Uterus (tissue), 4 donors: Measurements from ENCODE around the gene ISLR. TPM values are rescaled to one million over a fixed set of nuclear protein-coding genes. Genes with fewer than 3 reads are reported as not detected.

Experiments used
- DNase-seq, 2 donors: peaks; one replicate each; pipeline ENCODE4 v3.0.0-alpha.2; 2019 to 2020
- H3K27ac ChIP-seq, 2 donors: fragments of 200-600 bp; sonication (generic); 1 replicate in 1 of 2; 2 replicates in 1 of 2; pipeline ENCODE4 v1.5.1; 2016 to 2018
- H3K27me3 ChIP-seq, 2 donors: fragments of 200-600 bp; sonication (generic); one replicate each; pipeline ENCODE4 v1.5.1; 2018 to 2019; ENCODE audit warnings: control low read depth in 1 of 2
- H3K36me3 ChIP-seq, 2 donors: fragments of 200-600 bp; sonication (generic); one replicate each; pipeline ENCODE4 v1.5.1; 2019; ENCODE audit warnings: control low read depth in 1 of 2
- H3K4me1 ChIP-seq, 2 donors: fragments of 200-600 bp; sonication (generic); one replicate each; pipeline ENCODE4 v1.5.1; 2018 to 2019; ENCODE audit warnings: control low read depth in 1 of 2
- H3K4me3 ChIP-seq, 2 donors: fragments of 200-600 bp; sonication (generic); 1 replicate in 1 of 2; 2 replicates in 1 of 2; pipeline ENCODE4 v1.5.1; 2018 to 2019; ENCODE audit warnings: mild to moderate bottlenecking in 1 of 2
- H3K9me3 ChIP-seq, 2 donors: fragments of 200-600 bp; sonication (generic); one replicate each; pipeline ENCODE4 v1.5.1; 2019; ENCODE audit warnings: control low read depth in 1 of 2
- CTCF ChIP-seq, 4 experiments: fragments of 200-600 bp in 2 of 4; fragments of 450-650 bp in 2 of 4; sonication (generic) in 2 of 4; IDR thresholded peaks; one replicate each; pipeline ENCODE4 v1.5.1; 2016 to 2019; ENCODE audit warnings: antibody characterized with exemption in 4 of 4, mild to moderate bottlenecking in 2 of 4, moderate library complexity in 1 of 4
- POLR2A ChIP-seq, 2 donors: fragments of 450-650 bp; IDR thresholded peaks; one replicate each; pipeline ENCODE4 v1.6.1; 2016; ENCODE audit warnings: antibody characterized with exemption in 2 of 2, mild to moderate bottlenecking in 1 of 2, moderate library complexity in 1 of 2
- intact Hi-C: fragments of 100-400 bp; cut with DNase I; formaldehyde crosslinking; loops from one replicate; pipeline ENCODE4 v1.15.1; 2023; ENCODE audit warnings: low total_unique reads
- total RNA-seq, 4 donors: library from RNA; depleted of rRNA in 3 of 4; stranded (reverse); fragments of >200 nt in 3 of 4; gene quantifications; one replicate each; pipeline versions ENCODE4 v1.1.0 to v1.2.4, GENCODE V29; 2014 to 2023
- donor health status: DM: yes; HTN: yes; CAD: no.

The ISLR gene
- total RNA-seq, 4 donors from 2014 or later = 170 to 215 (median 201) TPM

GRCh38 chr15:74155766-74156417 lies 17.6 kb upstream of the ISLR start:
- TF ChIP-seq POLR2A (IDR thresholded peaks at IDR 0.05) (no peak), CTCF (IDR thresholded peaks at IDR 0.05) (no peak)

GRCh38 chr15:74156678-74157411 lies 16.7 kb upstream of the ISLR start:
- Histone ChIP-seq H3K27ac (no peak overlapping the region), H3K9me3 (no peaks in the 10 kb centered on the region), H3K4me1 (no peaks in the 10 kb centered on the region), H3K36me3 (no peaks in the 10 kb centered on the region), H3K27me3 (no peaks in the 10 kb centered on the region), H3K4me3 (no peak overlapping the region)
- TF ChIP-seq POLR2A (IDR thresholded peaks at IDR 0.05) = no peak
- TF ChIP-seq CTCF (IDR thresholded peaks at IDR 0.05) = no peak
- intact Hi-C loops = no loop called here
- no peak for DNase-seq

More at GRCh38 chr15:74155766-74156417, 17.6 kb upstream of the ISLR start:
- Histone ChIP-seq H3K27ac (no peak overlapping the region), H3K36me3 (no peaks in the 10 kb centered on the region), H3K27me3 (no peaks in the 10 kb centered on the region), H3K9me3 (no peaks in the 10 kb centered on the region), H3K4me3 (no peak overlapping the region), H3K4me1 (no peaks in the 10 kb centered on the region)
- no peak for DNase-seq
- intact Hi-C loops = no loop called here

GRCh38 chr15:74157868-74158827 lies 15.4 kb upstream of the ISLR start:
- no peak overlapping the region for H3K27ac ChIP-seq
- intact Hi-C loops = no loop called here
- TF ChIP-seq POLR2A (IDR thresholded peaks at IDR 0.05) (no peak), CTCF (IDR thresholded peaks at IDR 0.05) (no peak)
- H3K4me3 ChIP-seq = no peak overlapping the region
- H3K4me1 ChIP-seq = no peaks in the 10 kb centered on the region
- no peak for DNase-seq
- H3K9me3 ChIP-seq = no peaks in the 10 kb centered on the region
- H3K27me3 ChIP-seq = no peaks in the 10 kb centered on the region
- H3K36me3 ChIP-seq = no peaks in the 10 kb centered on the region

- TF ChIP-seq CTCF (IDR thresholded peaks at IDR 0.05) = no peak
- TF ChIP-seq POLR2A (IDR thresholded peaks at IDR 0.05) = no peak
- intact Hi-C loops = no loop called here
- no peaks in the 10 kb centered on the region for H3K36me3 ChIP-seq
These were observed 14.5 kb upstream of the ISLR start for GRCh38 chr15:74158855-74159650.

More at GRCh38 chr15:74158855-74159650, 14.5 kb upstream of the ISLR start:
- no peaks in the 10 kb centered on the region for H3K9me3 ChIP-seq
- H3K27ac ChIP-seq = no peak overlapping the region
- no peak overlapping the region for H3K4me3 ChIP-seq
- H3K4me1 ChIP-seq = no peaks in the 10 kb centered on the region
- DNase-seq = no peak
- H3K27me3 ChIP-seq = no peaks in the 10 kb centered on the region
